HG02884 (cell line): ENCODE results near the gene MOV10L1.

Experiments used
- ATAC-seq: cut with Tn5 transposase; IDR thresholded peaks from one replicate; pipeline ENCODE4 v1.9.1; 2021; ENCODE audit warnings: mild to moderate bottlenecking, moderate library complexity; ENCODE audit not compliant: unreplicated experiment

Gene MOV10L1

GRCh38 chr22:50089682-50090411 is at the start of gene MOV10L1:
TSS of gene MOV10L1 (plus strand) at chr22:50090006. CDS start at chr22:50090089, 83 bp downstream.
- ATAC-seq: no peak

- ATAC-seq: no peak
These were observed 49.1 kb upstream of the MOV10L1 start for GRCh38 chr22:50040717-50041116.

GRCh38 chr22:50041361-50042065 is 48.3 kb upstream of the MOV10L1 start:
- no peak for ATAC-seq

- no peak for ATAC-seq
These were observed 45.2 kb upstream of the MOV10L1 start for GRCh38 chr22:50044485-50045118.

GRCh38 chr22:50045211-50046018 is 44.4 kb upstream of the MOV10L1 start:
- ATAC-seq: no peak

GRCh38 chr22:50046019-50046415 is 43.8 kb upstream of the MOV10L1 start:
- ATAC-seq: no peak

GRCh38 chr22:50046481-50047245 is 43.1 kb upstream of the MOV10L1 start:
- no peak for ATAC-seq

- ATAC-seq: no peak
These were observed 42.5 kb upstream of the MOV10L1 start for GRCh38 chr22:50047346-50047745.

- ATAC-seq: no peak
These were observed 41.6 kb upstream of the MOV10L1 start for GRCh38 chr22:50048061-50048765.

GRCh38 chr22:50048836-50049235 is 41.0 kb upstream of the MOV10L1 start:
- no peak for ATAC-seq

- no peak for ATAC-seq
These were observed 40.3 kb upstream of the MOV10L1 start for GRCh38 chr22:50049299-50050195.

- ATAC-seq: no peak
These were observed 37.9 kb upstream of the MOV10L1 start for GRCh38 chr22:50051930-50052329.

GRCh38 chr22:50053861-50054260 is 35.9 kb upstream of the MOV10L1 start:
- no peak for ATAC-seq

GRCh38 chr22:50056214-50056972 is 33.4 kb upstream of the MOV10L1 start:
- ATAC-seq: no peak

GRCh38 chr22:50057278-50058060 is 32.3 kb upstream of the MOV10L1 start:
- ATAC-seq: no peak

GRCh38 chr22:50058061-50058905 is 31.5 kb upstream of the MOV10L1 start, which contains the start of gene TTLL8:
TSS of gene TTLL8 (minus strand) at chr22:50058298.
- no peak for ATAC-seq
